ENCODE results near the gene APOC4.
"Not testable (repeated sequence)": the region's sequence is repeated elsewhere in the genome, so short reads cannot be mapped to it uniquely, and the experiment has no call there.

APOC4 gene

DNA sequence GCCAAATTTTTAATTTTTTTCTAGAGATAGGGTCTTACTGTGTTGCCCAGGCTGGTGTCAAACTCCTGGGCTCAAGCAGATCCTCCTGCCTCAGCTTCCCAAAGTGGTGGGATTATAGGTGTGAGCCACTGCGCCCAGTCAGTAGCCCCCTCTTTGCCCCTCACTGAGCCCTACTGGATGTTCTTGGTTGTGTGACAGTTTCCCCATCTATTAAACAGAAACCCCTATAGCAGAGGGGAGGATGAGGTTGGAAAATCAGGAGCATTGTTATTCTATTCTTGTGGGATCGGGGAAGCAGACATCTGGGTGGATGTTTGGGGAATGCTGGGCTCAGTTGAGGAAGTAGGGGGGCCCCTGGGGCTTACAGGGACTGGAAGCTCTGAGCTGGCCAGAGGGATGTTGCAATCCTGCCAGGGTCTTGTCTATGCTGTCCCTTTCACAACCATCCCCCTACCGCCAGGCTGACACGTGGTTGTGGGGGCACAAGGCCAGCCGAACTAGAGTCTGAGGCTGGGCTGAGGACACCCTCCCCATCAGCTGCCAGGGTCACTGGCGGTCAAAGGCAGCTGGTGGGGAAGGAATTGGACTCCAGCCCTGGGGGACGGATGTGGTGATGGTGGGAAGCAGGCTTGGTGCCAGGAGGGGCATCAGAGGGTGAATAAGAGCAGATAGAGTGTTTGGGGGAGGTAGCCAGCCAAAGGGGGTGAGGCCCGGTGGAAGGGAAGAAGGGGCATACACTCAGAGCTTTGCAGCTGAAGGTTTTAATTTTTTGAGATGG is 16.7 kb upstream of the APOC4 start:
- TF ChIP-seq, protein P1, sequence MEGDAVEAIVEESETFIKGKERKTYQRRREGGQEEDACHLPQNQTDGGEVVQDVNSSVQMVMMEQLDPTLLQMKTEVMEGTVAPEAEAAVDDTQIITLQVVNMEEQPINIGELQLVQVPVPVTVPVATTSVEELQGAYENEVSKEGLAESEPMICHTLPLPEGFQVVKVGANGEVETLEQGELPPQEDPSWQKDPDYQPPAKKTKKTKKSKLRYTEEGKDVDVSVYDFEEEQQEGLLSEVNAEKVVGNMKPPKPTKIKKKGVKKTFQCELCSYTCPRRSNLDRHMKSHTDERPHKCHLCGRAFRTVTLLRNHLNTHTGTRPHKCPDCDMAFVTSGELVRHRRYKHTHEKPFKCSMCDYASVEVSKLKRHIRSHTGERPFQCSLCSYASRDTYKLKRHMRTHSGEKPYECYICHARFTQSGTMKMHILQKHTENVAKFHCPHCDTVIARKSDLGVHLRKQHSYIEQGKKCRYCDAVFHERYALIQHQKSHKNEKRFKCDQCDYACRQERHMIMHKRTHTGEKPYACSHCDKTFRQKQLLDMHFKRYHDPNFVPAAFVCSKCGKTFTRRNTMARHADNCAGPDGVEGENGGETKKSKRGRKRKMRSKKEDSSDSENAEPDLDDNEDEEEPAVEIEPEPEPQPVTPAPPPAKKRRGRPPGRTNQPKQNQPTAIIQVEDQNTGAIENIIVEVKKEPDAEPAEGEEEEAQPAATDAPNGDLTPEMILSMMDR (conservative IDR thresholded peaks at IDR 0.05): no peak
- no peak for TF ChIP-seq ZFX (IDR thresholded peaks at IDR 0.05)
- no peak overlapping the region for H3K27ac ChIP-seq

DNA sequence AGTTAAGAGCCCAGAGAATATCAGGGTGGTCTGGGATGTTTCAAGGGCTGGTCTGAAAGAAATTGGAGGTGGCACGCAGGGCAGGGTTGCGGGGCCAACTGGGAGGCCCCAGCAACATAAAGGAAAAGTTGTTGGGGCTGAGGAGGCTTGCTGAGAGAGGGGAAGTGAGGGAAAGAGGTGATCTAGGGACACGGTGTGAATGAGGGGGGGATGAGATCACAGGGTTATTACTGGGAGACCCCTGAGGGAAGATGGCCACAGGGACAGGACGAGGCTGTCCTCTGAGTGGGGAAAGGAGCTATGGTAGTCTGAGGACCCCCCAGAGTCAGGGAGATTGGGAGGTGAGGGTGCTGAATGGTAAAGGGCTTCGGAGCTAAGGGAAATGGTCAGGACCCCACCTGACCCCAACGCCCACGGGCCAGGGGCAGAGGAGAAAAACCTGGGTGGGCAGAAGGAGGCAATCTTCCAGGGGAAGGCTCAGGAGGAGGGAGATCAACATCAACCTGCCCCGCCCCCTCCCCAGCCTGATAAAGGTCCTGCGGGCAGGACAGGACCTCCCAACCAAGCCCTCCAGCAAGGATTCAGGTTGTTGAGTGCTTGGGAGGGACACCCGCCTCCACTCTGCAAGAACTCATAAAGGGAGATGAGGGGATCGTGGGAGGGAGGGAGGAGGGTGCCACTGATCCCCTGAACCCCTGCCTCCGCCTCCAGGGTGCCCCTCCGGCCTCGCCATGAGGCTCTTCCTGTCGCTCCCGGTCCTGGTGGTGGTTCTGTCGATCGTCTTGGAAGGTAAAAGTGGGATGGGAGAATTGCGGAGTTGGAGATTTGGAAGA is 15.6 kb upstream of the APOC4 start:
- not testable (repeated sequence) for H3K27ac ChIP-seq

DNA sequence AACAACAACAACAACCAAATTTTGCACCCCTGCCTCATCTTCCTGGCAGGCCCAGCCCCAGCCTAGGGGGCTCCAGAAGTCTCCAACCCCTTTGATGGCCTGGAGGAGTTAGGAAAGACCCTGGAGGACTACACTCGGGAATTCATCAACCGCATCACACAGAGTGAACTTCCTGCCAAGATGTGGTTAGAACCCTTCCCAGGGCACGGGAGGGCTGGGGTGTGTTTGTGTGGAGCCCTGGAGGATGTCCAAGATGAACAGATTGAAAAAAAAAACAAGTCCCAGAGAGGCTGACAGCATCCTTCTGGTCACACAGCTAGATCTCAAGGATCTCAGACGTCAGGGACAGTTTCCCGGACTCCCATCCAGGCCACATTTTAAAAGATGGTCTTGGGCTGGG is 14.3 kb upstream of the APOC4 start:
- TF ChIP-seq, protein P1 (conservative IDR thresholded peaks at IDR 0.05): no peak
- no peak for TF ChIP-seq ZFX (IDR thresholded peaks at IDR 0.05)
- H3K27ac ChIP-seq: no peak overlapping the region

DNA sequence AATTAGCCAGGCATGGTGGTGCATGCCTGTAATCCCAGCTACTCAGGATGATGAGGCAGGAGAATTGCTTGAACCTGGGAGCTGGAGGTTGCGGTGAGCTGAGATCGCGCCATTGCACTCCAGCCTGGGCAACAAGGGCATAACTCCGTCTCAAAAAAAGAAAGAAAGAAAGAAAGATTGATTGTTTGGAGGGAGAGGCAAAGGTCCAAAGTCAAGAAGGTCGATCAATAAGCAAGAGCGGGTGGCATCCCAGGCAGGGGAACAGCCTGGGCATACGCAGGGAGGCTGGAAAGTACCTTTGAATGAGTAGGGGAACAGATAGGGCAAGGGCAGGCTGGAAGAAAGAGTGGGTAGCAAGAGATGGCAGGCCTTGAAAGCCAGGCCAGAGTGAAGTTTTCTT is 11.9 kb upstream of the APOC4 start:
- TF ChIP-seq, protein P1 (conservative IDR thresholded peaks at IDR 0.05): no peak
- TF ChIP-seq ZFX (IDR thresholded peaks at IDR 0.05): no peak
- no peak overlapping the region for H3K27ac ChIP-seq

DNA sequence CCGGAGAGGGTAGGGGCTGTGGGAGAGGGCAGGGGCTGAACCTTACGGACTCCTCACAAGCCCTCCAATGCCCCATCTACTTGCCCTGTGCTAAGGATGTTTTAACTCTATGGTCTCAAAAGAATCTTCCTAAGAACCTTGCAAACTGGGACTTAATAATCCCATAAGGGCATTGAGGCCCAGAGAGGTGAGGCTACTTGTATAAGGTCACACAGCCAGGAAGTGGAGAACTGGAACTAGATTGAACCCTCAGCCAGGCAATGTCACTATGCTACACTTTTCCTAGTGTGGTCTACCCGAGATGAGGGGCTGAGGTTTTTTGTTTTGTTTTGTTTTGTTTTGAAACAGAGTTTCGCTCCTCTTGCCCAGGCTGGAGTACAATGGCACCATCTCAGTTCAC is 10.5 kb upstream of the APOC4 start:
- TF ChIP-seq, protein P1 (conservative IDR thresholded peaks at IDR 0.05): no peak
- no peak for TF ChIP-seq ZFX (IDR thresholded peaks at IDR 0.05)
- no peak overlapping the region for H3K27ac ChIP-seq

DNA sequence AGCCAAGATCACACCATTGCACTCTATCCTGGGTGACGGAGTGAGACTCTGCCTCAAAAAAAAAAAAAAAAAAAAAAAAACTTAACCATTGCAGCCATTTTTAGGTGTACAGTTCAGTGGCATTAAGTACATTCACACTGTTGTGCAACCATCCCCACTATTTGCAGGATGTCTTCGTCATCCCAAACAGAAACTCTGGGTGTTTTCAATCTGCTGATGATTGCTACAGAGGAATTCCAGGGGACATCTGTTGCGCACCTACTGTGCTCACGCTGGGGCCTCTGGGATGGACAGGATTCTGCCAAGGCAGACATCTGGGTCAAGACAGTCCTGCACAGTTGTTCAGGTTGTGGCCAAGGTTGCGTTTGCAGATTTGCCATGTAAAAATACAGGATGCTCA is 2.4 kb upstream of the APOC4 start:
- TF ChIP-seq ZFX (IDR thresholded peaks at IDR 0.05): no peak
- TF ChIP-seq, protein P1 (conservative IDR thresholded peaks at IDR 0.05): no peak
- no peak overlapping the region for H3K27ac ChIP-seq

DNA sequence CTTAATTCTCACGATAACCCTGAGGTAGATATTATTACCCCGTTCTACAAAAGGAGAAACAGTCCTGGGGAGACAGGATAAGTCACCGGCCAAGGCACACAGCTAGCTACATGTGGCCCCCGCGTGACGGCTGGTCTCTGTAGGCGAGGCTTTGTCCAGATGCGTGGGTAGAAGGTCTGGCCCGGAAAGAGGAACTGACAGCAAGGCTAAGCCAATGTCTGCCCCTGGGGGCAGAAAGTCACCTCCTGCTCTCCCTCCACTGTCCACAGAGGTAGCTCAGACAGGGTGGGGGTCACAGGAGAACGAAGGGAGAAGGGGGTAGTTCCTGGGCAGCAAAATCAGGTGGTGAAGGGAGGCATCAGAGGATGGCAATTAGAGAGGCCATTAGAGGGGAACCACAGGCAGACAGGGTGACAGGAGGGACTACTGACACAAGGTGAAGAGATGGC is 1.8 kb downstream of the APOC4 start:
- TF ChIP-seq ZFX (IDR thresholded peaks at IDR 0.05): no peak
- no peak overlapping the region for H3K27ac ChIP-seq

DNA sequence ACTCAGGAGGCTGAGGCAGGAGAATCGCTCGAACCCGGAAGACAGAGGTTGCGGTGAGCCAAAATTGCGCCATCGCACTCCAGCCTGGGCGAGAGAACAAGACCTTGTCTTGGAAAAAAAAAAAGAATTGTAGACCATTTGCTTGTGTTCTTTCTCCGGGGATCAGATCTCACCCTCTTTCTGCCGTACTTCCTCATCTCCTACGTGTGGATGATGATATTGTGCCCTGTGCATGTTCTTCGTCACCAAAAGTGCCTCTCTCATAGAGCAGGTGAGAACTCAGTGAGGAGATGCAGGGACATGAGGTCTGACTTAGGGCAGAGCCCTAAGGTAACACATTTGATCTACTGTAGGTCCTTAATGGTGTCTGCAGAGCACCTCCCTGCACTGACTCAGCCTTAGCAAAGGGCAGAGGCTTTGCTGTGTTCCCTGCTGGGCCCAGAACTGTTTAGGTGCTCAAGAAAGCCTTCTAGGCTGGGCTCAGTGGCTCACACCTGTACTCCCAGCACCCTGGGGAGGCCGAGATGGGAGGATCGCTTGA is 5.1 kb downstream of the APOC4 start:
- no peak overlapping the region for H3K27ac ChIP-seq
- TF ChIP-seq ZFX (IDR thresholded peaks at IDR 0.05): no peak
- TF ChIP-seq, protein P1 (conservative IDR thresholded peaks at IDR 0.05): no peak

All from C4-2B (cell line).